HTERT RPE-1 (cell line): ENCODE measurements around the gene ZCCHC14.
"Not testable (repeated sequence)": the region's sequence is repeated elsewhere in the genome, so short reads cannot be mapped to it uniquely, and the experiment has no call there.

ENCODE experiments used
- in situ Hi-C: fragments of 300-500 bp; cut with MboI; formaldehyde crosslinking; loops from 4 replicates; pipeline ENCODE4 v1.14.3; 2020; ENCODE audit warnings: low sequenced_read_pairs

ZCCHC14 gene

DNA sequence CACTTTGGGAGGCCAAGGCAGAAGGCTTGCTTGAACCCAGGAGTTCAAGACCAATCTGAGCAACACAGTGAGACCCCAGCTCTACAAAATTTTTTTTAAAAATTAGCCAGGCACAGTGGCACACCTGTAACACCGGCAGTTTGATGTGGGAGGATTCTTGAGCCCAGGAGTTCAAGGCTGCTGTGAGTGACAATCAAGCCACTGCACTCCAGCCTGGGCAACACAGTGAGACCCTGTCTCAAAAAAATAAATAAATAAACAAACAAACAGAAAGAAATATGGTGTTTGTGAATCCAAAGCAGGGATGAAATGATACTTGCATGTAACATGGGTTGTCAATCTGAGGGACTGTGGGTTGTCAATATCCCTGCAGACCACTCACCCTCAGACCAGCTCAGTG lies 125.9 kb downstream of the ZCCHC14 start:
- in situ Hi-C loops, result no loop called here

DNA sequence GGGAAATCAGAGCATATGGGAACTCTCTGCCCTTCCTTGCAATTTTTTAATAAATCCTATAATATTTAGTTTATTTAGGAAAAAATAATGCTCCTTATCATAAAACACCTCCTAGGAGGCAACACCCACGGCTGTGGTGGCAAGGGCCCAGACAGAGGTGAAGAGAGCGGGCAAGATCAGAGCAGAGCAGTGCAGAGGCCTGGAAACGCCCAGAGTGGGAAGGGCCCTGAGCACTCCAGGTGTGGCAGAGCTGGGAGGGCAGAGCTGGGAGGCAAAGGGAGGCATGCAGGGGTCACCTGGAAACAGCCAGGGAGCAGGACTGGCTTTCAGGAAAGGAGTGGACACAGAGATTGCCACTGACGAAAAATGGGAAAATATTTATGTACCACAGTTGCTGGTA lies 126.5 kb downstream of the ZCCHC14 start:
- in situ Hi-C loops, result no loop called here

DNA sequence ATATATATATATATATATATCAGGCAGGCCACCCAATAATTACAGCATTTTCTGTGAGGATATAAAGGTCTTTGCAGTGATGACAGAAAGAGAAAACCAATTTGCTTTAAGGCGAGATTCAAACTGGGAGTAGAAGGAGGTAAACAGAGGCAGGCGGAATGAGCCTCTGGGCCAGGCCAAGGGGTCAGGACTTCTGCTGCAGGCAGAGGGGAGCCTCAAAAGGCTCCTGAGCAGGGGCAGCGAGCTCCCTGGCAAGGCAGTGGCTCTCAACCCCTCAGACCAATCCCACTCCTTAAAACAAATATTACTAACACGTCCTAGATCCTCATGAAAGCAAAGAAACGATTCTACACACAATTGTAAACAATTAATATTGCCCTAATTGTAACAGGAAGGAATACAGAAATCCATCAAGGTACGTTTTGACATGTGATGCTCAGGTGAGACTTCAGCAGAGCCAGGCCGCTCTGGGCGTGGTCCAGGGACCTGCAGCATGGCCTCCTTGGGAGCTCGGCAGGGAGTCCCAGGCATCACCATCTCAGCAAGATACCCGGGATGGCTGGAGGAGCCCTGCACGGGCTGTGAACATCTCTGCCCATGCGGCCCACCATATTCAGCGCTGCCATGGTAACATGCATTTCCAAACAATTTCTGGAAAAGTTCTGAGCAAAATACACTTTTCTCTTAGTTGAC lies 127.7 kb downstream of the ZCCHC14 start:
- in situ Hi-C loops, result no loop called here

DNA sequence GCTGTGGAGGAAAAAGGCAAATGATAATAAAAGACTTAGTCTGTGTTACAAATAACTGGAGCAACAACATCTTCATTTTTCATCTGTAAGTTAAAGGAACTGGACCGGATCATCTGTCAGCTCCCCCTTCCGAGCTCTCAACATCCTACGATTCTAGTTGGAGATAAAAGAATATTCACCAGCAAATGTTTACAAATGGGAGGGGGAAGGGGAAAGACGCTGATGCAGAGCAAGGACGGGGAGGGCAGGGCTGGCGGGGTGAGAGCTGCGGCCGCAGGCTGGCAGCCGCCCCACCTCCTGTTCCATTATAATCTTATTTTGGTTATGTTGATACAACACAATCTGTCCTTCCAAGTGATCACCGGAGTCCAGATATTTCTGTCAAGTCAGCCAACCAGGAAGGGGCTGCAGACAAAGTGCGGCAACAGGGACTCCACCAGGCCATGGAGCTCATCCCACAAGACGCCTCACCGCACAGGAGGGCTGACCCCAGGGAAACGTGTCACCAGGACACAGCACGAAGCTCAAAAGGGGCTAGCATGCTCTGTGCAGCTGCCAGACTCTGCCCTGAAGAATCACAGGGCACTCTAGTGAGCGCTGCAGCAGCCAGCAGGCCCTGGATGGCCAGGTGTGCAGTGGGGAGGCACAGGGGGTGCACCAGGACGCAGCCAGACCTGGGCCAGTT lies 128.9 kb downstream of the ZCCHC14 start:
- in situ Hi-C loops, result no loop called here

DNA sequence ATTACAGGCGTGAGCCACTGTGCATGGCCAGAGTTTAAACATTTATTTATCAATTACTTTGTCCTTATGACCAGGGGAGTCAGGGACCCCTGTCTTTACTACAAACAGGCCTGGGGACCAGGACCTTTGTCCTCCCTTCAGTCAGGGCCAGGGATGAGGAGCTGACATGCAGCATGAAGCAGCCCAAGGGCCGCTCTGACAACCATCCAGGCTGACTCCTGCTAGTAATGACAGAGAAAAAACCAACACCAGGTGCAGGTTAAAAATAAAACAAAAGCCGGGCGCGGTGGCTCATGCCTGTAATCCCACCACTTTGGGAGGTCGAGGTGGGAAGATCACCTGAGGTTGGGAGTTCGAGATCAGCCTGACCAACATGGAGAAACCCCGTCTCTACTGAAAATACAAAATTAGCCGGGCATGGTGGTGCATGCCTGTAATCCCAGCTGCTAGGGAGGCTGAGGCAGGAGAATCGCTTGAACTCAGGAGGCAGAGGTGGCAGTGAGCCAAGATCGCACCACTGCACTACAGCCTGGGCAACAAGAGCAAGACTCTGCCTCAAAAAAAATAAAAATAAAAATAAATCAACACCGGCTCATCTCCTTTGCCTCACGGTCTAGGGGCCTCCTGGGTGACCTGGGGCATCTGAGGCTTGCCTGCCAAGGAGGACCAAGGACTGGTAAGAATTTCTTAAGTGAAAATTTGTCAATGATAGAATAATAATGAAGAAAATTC lies 129.8 kb downstream of the ZCCHC14 start:
- in situ Hi-C loops, result not testable (repeated sequence)

DNA sequence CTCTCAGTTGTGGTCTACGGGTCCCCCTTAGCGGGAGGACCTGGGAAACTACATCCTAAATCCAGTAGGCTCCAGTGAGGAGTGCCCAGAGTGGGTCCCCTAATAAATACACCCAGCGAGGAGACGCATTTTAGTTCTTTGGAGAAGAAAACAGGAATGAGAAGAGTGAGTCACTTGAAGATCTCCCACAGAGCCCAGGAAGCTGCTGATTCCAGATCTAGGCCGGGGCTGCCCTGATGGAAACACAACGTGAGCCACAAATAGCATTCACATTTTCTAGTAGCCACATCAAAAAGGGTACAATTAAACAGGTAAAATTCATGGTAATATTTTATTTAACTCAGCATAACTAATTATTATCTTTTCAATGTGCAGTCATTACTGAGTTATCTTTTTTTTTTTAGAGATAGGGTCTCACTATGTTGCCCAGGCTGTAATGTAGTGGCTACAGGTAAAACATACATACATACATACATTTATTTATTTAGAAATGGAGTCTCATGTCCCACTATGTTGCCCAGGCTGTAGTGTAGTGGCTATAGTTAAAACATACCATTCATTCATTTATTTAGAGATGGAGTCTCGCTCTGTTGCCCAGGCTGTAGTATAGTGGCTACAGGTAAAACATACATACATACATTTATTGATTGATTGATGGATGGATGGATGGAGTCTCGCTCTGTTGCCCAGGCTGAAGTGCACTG lies 130.8 kb downstream of the ZCCHC14 start:
- in situ Hi-C loops, result no loop called here

DNA sequence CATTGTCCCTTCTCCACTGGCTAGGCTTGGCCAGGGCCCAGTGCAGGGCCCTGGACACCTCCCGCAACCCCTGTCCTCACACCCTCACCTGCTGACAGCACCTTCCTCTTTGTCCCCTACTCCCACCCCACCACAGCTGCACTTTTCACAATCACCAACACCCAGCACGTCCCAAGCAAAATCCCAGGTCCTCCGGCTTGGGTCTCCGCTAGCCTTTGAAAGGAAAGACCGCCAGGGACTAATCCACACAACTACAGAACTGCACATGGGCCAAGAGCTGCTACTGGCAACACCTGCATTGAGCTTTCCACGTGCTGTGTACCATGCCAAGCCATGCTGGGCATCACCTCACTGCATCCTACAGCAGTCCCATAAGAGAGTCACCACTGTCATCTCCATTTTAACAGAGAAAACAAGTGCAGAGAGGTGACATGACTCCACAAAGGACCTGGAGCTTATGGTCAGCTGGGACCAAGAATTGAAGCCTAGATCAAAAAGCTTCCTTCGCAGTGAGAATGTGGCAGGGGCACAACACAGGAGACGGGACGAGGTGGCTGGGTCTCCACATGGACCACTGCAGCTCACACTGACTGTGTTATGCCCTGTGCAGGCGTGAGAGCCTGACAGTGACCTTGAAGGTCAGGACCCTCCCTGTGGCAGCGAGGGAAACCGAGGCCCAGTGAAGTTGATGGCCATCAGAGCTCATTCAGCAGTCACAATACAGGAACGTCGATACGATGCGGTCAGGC lies 131.8 kb downstream of the ZCCHC14 start:
- in situ Hi-C loops, result no loop called here

DNA sequence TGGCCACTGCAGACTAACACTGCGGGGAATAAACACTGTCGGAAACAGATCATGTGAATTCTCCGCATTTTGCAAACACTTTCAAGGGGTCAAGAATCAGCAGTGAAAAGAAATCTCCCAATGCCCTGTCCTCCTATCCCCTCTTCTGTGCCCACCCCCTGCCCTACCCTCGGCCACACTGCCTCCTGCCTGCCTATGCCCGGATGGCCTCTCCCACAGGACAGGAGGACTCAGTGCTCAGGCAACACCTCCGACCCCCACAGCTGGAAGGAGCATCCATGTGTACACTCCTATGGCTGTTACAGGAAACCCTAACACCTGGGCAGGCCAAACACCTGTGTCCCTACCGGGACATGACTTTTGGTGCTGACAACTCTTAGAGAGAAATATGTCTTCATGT lies 133.7 kb downstream of the ZCCHC14 start:
- in situ Hi-C loops, result no loop called here

DNA sequence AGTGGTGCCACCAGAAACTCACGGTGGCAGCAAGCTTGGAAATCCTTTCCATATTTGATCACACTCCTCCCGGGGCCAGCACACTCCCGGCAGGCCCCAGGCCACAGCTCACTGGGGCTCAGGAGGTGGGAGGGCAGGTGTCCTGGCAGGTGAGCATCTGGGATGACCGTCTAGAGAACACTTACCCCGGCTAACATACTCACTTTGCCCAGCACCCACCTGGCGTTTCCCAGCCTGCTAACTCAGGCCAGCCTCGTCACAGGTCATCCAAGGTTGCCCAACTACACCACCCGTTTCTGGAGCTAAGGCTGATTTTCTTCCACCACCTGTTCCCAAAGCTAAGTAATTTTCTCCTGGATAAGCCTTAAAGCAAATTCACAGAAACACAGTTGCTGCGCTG lies 134.1 kb downstream of the ZCCHC14 start:
- in situ Hi-C loops, result no loop called here

DNA sequence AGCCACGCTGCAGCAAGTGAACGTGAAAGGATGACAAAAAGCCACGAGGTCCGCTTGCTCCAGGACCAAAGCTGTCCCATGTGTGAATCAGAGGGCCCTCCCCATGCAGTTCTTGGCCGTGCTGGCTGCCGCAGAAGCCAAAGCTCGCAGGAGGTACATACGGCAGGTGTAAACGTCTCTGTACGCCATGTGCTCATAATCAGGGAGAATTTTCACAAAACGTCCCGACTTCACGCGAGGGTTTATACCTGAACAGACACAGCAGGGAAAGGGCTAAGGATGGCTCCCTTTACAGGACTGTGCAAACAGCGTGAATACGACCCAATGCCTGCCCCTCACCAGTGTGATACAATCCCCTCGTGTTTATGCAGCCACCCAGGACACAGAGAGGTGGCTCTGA lies 134.6 kb downstream of the ZCCHC14 start:
- in situ Hi-C loops, result no loop called here

DNA sequence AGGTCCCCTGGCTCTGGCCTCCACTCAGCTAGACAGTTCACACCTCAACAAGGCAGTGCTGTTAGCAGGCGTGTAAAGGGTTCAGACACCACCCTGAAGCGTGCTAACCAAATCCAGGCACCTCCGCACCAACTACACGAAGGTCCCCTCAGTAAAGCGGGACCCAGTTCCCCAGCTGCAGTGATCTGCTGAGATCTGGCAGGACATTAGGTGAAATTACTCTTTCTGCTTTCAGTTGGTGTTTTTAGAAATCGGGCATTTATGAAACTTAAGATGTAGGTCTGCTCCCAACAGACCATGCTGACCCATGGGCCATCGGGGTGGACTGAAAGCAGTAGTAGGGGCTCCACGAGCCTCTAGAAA lies 136.4 kb downstream of the ZCCHC14 start:
- in situ Hi-C loops, result no loop called here
